HG03025 (cell line): Measurements from ENCODE around the gene CLGN.
"Not testable (repeated sequence)": the region's sequence is repeated elsewhere in the genome, so short reads cannot be mapped to it uniquely, and the experiment has no call there.

ENCODE experiments used
- ATAC-seq: cut with Tn5 transposase; IDR thresholded peaks from one replicate; pipeline ENCODE4 v1.9.1; 2021; ENCODE audit warnings: mild to moderate bottlenecking, moderate library complexity; ENCODE audit not compliant: unreplicated experiment, low FRiP score

The CLGN gene, protein sequence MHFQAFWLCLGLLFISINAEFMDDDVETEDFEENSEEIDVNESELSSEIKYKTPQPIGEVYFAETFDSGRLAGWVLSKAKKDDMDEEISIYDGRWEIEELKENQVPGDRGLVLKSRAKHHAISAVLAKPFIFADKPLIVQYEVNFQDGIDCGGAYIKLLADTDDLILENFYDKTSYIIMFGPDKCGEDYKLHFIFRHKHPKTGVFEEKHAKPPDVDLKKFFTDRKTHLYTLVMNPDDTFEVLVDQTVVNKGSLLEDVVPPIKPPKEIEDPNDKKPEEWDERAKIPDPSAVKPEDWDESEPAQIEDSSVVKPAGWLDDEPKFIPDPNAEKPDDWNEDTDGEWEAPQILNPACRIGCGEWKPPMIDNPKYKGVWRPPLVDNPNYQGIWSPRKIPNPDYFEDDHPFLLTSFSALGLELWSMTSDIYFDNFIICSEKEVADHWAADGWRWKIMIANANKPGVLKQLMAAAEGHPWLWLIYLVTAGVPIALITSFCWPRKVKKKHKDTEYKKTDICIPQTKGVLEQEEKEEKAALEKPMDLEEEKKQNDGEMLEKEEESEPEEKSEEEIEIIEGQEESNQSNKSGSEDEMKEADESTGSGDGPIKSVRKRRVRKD

DNA sequence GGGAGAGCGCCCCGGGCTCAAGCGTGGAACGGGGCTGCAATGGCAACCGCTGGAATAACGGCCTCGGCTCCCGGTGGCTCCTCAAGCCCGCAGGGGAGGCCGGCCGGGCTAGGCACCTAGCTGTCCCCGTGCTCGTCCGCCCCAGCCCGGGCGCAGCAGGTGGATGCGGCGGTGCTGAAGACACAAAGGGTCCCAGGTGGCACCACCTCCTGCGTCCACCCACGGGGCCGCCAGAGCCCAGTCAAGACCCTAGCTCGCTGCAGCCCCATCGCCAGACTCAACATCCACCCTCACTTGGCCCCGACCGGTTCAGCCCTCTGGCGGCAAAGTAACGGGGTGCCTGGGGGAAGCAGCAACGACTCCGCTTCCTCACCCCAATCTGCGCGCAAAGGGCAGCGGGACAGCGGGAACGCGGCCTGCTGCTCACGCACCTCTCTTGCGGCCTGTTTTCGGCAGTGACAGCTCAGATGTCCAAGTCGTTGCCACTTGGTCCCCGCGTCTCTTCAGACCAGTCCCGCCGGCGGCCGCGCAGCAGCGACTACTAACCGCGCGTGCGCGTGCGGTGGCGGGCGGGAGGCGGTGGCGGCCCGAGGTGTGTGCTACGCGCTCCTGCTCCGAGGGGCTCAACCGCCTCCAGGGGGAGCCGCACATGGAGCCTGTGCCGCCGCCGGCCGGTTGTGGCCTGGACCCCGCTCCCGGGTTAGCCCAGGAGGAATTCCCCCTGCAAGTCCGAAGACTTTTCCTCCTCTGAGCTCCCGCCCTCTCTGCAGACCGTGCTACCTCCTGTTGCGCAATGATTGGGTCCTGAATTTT lies at the start of gene CLGN:
Gene CLGN, minus strand, starts transcription at position 543 of the 813 bp plus-strand sequence. CDS start 14,570 bp downstream, outside the sequence.
- peak; percentile 92 for ATAC-seq

DNA sequence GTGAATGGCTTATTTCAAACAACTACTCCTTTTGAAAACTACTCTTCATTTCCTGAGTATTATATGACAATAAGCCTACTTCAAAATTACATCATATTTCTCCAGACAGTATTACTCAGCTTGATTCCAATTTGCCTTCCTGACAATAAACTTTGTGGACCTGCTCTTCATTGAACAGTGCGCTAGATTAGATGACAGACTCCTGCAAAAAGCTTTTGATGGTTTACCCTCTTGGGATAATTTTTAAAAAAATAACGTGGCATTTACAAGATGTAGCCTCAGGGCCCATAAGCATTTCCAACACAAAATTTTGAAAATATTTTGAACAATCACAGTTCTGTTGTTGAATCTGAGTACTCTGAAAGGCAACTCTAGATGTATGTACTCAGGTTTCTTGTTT lies 44.7 kb upstream of the CLGN start:
- ATAC-seq, result no peak

DNA sequence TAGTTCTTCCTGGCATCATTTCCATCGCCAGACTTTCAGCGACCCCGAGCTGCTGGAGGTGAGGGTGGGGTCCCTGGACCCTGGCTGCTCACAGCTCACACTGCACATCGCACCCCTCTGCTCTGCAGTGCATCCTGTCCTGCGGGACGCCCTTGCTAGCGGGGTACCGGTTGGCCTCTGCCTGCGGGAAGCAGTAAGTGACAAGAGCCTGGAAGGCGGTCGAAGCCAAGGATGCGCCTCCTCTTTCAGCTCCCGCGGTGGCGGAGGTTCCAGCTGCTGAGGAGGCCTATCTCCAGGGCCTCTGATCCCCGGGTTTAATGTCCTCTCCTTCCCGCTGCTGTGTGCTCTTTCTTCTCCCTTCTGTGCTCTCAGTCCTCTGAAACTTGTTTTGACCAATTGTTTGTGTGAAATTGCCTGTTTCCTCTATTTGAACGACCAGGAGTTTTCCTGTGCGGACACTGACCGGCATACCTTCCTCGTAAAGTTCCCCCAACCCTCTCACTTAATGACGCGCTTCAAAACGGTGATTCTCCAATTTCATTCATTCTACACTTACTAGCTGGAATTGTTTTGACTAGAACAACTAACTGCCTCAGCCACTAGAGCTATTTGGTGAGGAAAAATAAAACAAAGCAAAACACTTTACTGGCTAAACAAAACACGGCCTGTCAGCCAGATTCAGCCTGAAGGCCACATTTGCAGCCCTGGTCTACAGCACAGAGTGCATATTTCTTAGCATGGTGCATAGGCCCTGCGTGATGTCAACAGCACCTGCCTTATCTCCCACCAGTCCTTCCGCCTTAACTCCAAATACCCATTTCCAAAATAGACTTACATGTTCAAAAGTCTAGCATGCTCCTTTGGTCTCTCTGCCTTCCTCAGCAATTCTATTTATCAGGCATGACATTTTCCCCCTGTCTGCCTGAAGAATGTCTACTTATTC lies 42.6 kb upstream of the CLGN start:
- ATAC-seq, result no peak

DNA sequence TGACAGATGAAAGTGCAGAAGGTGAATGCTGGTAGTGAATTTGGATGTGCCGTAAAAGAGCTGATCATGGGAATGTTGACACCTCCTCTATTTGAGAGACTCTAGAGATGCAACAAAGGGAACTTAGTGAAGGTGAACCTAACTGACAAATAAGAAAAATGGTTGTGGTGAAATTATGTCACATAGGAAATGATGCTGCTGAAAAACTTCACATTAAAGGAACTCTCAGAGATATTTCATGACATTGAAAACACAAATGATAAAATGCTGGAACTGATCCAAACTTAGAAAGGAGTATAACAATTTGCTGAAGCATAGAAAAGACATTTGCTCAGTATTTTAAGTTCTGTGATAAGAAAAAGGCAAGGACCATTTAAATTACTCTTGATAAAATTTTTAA lies 38.7 kb upstream of the CLGN start:
- no peak for ATAC-seq

DNA sequence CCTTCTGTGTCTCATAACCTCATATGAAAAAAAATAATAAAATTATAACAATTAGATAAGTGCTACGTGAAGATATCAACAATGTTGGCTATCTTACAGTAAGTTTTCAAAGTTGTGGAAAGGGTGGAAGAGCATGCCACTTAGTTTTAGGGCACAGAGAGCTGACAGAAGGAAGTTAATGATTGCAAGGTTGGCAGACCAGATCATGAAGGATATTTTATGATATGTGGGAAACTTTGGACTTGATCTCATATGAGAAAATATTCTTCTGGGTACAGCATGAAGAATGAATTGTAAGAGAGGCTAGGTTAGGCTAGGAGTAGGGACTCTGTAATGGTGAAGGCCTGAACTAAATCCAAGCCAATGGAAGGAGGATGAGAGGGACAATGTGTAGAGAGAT lies 36.2 kb upstream of the CLGN start:
- ATAC-seq, result no peak

DNA sequence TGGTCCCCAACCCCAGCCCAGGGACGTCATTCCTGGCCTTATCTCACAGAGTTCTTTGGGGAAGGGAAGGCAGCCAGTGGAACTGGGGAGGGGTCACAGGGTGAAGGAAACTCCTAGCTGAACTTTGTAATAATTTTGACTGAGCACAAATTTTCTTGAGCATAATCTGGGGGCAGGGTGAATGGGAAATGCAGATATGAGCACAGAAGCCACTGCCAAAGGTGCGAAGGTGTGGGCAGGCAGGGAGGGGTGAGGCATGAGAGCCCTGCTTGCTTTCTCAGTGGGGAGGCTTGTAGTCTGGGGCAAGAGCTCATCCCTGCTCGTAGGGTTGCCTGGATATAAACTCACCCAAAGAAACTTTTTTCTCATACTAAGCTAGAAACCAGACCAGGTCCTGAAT lies 35.7 kb upstream of the CLGN start:
- ATAC-seq, result no peak

DNA sequence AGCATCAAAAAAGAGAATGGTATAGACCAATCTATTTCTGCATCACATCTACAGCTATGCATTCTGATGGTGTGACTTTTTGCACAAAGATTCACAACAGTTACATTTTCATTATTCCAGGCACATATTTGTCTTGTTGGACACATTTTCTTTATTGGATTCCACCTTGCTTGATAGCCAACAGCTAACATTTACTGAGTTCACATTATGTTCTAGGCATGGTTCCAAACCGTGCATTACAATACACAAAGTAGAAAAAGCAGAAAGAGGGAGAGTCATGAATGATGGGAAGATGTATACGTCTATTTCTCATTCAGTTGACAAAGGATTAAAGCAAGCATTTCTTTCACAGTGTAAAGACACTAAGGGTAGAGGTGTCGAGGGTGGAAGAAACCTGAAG lies 22.9 kb upstream of the CLGN start:
- no peak for ATAC-seq

DNA sequence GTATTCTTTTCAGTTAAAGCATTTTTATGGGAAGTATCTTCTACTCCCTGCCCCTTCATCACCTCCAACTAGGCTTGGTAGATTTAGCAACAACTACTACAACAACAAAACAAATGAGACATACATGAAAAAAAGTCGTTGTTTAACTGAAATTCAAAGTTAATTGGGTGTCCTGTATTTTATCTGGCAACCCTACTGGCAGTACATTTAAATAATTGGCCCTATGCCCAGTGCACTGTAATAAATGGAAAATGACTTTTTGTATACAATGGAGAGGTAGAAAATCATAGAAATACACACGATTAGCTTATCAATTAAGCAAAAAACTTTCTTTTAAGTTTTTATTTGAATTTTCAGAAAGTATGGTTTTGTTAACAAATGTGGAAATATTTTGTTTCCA lies 21.4 kb upstream of the CLGN start:
- ATAC-seq, result no peak

DNA sequence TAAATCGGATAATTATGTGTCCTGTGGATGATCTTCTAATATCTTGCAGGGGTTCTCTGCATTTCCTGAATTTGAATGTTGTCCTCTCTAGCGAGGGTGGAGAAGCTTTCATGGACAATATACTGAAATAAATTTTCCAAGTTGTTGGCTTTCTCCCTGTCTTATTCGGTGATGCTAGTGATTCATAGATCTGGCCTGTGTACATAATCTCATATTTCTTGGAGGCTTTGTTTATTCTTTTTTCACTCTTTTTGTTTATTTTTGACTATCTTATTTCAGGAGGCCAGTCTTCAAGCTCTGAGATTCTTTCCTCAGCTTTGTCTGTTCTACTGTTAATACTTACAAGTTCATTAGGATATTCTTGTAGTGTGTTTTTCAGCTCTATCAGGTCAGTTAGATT lies 20.7 kb upstream of the CLGN start:
- ATAC-seq, result no peak

DNA sequence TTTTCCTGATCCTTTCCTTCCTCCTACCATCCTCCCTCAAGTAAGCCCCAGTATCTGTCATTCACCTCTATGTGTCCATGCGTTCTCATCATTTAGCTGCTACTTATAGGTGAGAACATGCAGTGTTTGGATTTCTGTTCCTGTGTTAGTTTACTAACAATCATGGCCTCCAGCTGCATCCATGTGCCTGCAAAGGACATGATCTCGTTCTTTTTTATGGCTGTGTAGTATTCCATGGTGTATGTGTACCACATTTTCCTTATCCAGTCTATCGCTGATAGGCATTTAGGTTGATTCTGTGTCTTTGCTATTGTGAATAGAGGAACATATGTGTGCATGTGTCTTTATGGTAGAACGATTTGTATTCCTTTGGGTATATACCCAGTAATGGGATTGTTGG lies 16.9 kb upstream of the CLGN start:
- not testable (repeated sequence) for ATAC-seq

DNA sequence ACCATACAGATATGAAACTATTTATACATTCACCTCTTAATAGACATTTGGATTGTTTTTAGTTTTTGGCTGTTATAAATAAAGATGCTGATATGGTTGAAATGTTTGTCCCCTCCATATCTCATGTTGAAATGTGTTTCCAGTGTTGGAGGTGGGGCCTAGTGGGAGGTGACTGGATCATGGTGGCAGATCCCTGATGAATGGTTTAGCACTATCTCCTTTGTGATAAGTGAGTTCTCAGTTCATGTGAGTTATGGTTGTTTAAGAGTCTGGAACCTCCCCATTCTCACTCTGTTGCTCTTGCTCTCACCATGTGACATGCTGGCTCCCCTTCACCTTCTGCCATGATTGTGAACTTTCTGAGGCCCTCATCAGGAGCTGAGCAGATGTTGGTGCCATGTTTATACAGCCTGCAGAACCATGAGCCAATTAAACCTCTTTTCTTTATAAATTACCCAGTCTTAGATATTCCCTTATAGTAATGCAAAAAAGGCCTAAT lies 12.2 kb upstream of the CLGN start:
- no peak for ATAC-seq

DNA sequence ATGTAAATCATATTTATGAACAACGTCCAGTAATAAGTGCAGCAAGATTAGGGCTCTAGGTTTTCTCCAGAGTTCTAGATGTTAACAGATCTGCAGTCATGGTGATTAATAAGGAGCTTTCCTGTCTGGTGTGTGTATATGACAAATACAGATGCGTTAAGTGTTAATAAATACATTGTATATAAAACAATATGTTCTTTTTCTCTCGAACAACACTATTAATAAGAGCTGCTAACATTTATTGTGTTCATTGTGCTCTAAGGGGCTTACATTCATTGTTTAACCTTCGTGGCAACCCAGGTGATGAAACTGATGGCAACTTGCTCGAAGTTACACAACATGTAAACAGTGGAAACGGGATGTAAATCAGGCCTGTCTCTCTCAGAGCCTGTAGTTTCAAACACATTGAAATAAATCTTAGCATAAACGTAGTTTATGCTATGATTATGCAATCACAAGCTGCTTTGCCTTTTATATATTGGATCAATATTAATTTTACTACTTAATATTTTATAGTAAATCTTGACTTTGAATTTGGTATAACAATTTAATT lies 547 bp upstream of the CLGN start:
- no peak for ATAC-seq

DNA sequence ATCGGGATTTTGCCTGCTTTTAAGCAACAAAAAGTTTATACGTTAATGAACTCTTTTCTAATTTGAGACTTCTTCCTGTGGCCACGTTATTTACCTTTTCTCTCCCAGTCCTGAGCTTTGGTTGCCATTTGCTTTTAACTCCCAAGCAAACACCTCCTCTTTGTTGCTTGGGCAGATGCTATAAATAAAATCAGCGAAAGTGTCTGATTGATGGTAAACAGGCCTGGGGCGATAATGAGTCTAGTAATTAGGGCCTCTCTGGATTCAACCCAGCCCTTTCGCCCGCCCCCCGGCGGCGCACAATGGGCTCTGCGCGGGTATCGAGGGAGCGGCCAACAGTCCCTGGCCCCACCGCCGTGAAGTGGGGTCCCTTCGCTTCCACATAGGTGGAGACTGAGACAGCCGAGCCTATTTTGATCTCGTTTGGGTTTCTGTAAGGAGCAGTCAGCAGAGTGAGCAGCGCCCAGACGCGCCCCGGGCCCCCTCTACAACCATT lies 790 bp downstream of the CLGN start:
- peak; percentile 8 for ATAC-seq

DNA sequence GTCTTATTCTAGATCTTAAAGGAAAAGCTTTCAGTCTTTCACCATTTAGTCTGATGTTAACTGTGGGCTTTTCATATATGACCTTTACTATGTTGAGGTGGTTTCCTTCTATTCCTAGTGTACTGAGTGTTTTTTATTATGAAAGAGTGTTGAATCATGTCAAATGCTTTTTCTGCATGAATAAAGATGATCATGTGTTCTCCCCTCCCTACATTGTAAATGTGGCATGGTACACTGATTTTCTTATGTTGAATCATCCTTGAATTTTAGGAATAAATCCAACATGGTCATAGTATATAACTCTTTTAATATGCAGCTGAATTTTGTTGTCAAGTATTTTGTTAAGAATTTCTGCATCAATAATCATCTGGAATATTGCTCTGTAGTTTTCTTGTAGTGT lies 4.3 kb downstream of the CLGN start:
- no peak for ATAC-seq

DNA sequence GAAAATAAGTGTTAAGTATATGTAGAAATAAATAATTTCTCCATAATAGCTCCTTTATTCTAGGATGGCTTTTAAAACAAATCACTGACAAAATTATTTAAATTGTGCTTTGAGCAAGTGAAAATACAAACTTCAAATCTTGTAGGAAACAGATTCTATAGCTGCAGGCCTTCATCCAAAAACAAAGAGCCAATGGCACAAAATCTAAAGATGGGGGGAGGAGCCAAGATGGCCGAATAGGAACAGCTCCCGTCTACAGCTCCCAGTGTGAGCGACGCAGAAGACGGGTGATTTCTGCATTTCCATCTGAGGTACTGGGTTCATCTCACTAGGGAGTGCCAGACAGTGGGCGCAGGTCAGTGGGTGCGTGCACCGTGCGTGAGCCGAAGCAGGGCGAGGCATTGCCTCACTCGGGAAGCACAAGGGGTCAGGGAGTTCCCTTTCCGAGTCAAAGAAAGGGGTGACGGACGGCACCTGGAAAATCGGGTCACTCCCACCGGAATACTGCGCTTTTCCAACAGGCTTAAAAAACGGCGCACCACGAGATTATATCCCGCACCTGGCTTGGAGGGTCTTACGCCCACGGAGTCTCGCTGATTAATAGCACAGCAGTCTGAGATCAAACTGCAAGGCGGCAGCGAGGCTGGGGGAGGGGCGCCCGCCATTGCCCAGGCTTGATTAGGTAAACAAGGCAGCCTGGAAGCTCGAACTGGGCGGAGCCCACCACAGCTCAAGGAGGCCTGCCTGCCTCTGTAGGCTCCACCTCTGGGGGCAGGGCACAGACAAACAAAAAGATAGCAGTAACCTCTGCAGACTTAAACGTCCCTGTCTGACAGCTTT lies 14.1 kb downstream of the CLGN start:
- ATAC-seq, result not testable (repeated sequence)

DNA sequence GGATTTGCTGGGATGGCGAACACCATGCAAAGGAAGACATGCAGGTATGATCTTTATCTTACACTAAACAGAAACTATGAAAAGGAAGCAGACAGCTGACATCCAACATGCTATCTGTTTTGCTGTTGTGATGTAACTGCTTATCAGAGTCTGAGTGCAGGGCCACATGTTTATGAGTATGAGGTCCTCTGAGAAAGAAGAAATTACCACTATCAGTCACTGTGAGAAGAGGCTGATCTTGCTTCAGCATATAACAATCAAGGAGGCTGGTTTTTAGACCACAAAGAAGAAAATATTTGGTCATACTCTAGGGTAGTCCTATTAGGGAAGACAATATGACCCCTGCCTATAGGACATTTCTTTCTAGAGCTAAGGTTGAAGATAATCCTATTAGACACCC lies 18.5 kb downstream of the CLGN start:
- ATAC-seq, result no peak

DNA sequence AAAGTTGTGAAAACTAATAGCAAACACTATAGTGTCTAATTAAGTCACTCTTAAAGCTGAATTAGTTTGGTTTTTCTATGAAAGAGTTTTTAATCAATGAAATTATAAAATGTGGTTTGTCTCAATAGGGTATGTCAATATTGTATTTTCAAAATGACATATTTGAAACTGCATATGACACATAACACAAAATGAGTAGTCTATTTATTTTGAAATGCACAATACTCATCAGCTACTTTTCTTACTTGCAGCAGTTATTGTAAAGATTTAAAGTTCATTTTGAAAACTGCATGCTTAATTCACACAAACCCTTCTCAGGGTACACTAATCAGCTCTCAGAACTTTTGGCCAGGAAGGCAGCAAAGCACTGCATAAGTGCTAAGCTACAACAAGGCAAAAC lies 21.2 kb downstream of the CLGN start:
- no peak for ATAC-seq

DNA sequence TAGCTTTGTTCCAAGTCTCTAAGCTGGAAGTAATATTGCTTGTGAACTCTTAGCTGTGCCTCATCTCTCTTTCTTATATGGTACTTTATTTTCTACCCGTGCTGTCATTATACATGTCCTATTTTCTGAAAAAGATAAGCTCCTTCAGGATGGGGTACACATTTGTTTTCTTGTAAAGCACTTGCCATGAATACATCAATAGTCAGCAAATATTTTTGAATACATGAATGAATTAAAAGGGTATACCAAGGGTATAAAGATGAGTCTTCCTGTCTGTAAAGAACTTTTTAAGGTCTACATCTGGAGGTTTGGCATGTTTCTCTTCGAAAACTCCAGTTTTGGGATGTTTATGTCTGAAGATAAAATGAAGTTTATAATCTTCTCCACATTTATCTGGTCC lies 27.3 kb downstream of the CLGN start:
- no peak for ATAC-seq

DNA sequence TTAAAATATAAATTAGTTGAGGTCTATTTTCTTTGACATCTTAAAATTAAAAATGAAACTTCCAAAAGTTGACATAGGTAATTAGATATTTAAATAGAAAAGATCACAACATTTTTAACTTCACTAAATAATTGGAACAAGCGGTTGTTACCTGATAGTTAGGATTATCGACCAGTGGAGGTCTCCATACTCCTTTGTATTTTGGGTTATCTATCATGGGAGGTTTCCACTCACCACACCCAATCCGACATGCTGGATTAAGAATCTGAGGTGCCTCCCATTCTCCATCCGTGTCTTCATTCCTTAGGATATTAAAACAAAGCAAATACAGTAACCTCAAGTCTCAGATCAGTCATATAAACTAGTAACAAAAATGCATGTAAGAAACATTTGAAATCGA lies 31.8 kb downstream of the CLGN start:
- ATAC-seq, result no peak
